Measurements from ENCODE around the gene RFWD3.

DNA sequence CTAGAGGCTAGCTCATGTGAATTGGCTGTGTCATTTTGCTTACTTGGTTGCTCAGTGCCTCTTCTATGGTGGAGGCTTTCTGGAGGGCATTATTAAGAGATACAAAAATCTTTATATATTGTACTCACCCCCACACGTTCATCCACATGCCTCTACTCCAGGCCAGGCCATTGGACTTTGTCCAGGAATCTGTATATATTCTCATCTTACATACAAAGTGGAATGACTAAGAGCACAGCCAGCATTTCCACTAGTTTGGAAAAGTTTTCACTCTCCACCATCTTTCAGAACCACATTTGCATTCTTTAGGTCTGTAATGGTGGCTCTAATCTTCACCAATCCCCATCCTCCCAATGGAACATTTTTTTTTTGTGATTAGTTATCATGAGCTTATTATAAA, 55.0 kb downstream of the RFWD3 start:
- TF ChIP-seq EZH2 (optimal IDR thresholded peaks at IDR 0.05; ENCODE audit: low read depth, low read length) (no peak), EZH2phosphoT487 (IDR thresholded peaks at IDR 0.05; ENCODE audit: low read length) (no peak)
